ENCODE data around the gene GPR119. TPM values are rescaled to one million over a fixed set of nuclear protein-coding genes. Genes with fewer than 3 reads are reported as not detected.
"Not testable (repeated sequence)": the region's sequence is repeated elsewhere in the genome, so short reads cannot be mapped to it uniquely, and the experiment has no call there.

Gene GPR119
- total RNA-seq, 4 donors from 2014 or later: not detected

DNA sequence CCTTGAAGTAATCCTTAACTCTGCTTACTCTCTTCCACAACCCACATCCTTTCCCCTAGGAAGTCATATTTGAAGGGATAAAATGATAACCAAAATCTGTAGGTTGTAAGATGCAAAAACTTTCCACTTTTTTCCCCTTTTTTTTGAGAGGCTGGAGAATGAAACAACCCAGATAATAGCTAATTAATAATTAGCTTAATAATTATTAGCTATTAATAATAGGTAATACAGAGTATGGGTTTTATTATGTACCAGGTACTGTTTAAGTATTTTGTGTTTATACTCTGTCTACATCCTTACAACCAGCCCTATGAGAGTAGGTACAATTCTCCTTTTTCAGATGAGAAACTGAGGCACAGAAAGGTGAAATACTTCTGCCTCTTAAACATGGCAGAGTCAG lies 9.4 kb downstream of the GPR119 start:
- H3K27ac ChIP-seq: no peak overlapping the region
- H3K9me3 ChIP-seq: no peaks in the 10 kb centered on the region
- no peaks in the 10 kb centered on the region for H3K27me3 ChIP-seq
- no peak overlapping the region for H3K4me3 ChIP-seq
- no peak for TF ChIP-seq POLR2A (IDR thresholded peaks at IDR 0.05)
- TF ChIP-seq, protein P1, sequence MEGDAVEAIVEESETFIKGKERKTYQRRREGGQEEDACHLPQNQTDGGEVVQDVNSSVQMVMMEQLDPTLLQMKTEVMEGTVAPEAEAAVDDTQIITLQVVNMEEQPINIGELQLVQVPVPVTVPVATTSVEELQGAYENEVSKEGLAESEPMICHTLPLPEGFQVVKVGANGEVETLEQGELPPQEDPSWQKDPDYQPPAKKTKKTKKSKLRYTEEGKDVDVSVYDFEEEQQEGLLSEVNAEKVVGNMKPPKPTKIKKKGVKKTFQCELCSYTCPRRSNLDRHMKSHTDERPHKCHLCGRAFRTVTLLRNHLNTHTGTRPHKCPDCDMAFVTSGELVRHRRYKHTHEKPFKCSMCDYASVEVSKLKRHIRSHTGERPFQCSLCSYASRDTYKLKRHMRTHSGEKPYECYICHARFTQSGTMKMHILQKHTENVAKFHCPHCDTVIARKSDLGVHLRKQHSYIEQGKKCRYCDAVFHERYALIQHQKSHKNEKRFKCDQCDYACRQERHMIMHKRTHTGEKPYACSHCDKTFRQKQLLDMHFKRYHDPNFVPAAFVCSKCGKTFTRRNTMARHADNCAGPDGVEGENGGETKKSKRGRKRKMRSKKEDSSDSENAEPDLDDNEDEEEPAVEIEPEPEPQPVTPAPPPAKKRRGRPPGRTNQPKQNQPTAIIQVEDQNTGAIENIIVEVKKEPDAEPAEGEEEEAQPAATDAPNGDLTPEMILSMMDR (IDR thresholded peaks at IDR 0.05): no peak
- no peaks in the 10 kb centered on the region for H3K4me1 ChIP-seq
- no peak for DNase-seq
- no peaks in the 10 kb centered on the region for H3K36me3 ChIP-seq
- intact Hi-C loops (cut with DNase I; ENCODE audit: low total_unique reads): no loop called here

DNA sequence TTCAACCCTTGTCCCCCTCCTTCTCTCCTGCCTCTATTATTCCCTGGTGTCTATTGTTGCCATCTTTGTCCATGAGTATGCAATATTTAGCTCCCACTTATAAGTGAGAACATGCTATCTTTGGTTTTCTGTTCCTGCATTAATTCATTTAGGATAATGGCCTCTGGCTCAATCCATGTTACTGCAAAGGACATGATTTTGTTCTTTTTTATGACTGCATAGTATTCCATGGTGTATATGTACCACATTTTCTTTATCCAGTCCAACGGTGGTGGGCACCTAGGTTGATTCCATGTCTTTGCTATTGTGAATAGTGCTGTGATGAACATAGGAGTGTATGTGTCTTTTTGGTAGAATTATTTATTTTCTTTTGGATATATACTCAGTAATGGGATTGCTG lies 33.4 kb downstream of the GPR119 start:
- H3K27me3 ChIP-seq; intact Hi-C loops (cut with DNase I; ENCODE audit: low total_unique reads); H3K9me3 ChIP-seq; H3K4me1 ChIP-seq; H3K4me3 ChIP-seq; H3K36me3 ChIP-seq; H3K27ac ChIP-seq; DNase-seq: not testable (repeated sequence)

DNA sequence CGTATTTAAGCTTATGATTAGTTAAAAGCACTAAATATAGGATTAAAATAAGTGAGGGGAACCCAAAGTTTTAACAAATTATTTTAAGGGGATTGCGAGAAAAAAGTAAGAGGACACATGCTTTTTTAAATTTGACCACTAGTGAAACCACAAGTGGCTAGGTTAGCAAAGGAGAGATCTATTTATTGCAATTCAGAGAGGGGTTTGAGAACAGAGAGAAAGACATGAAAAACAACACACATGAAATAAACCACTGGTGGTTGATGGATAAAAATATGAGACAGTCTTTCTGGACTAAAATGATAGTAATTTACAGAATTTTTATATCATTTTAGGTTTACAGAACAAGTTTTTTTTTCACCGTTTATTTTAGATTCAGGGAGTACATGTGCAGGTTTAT lies 33.9 kb downstream of the GPR119 start:
- DNase-seq: no peak
- Histone ChIP-seq H3K9me3 (no peaks in the 10 kb centered on the region), H3K27ac (no peak overlapping the region), H3K27me3 (no peaks in the 10 kb centered on the region), H3K4me3 (no peak overlapping the region), H3K4me1 (no peaks in the 10 kb centered on the region), H3K36me3 (no peaks in the 10 kb centered on the region)
- intact Hi-C loops (cut with DNase I; ENCODE audit: low total_unique reads): no loop called here
- TF ChIP-seq, protein P1 (IDR thresholded peaks at IDR 0.05): no peak
- no peak for TF ChIP-seq POLR2A (IDR thresholded peaks at IDR 0.05)

DNA sequence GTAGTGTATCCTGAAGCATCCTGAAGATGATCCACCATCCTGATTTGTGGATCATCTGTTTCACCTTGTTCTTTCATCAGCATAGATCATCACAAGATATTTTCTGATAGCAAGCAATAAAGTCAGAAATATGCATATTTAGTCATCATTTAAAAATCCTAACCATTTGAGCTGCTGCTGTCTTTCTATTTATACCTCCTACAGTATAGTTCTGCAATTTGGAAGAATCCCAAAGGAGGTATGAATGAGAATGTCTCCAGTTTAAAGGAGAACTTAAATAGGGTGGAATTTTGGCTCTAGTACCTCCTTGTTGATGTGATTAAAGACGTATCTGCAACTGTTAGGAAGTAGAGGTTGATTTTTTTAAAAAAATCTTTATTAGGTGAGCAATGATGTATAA lies 38.2 kb downstream of the GPR119 start:
- H3K9me3 ChIP-seq: no peaks in the 10 kb centered on the region
- TF ChIP-seq POLR2A (IDR thresholded peaks at IDR 0.05): no peak
- TF ChIP-seq, protein P1 (IDR thresholded peaks at IDR 0.05): no peak
- H3K27ac ChIP-seq: no peak overlapping the region
- no peaks in the 10 kb centered on the region for H3K36me3 ChIP-seq
- DNase-seq: no peak
- H3K27me3 ChIP-seq: no peaks in the 10 kb centered on the region
- no peak overlapping the region for H3K4me3 ChIP-seq
- H3K4me1 ChIP-seq: no peaks in the 10 kb centered on the region
- intact Hi-C loops (cut with DNase I; ENCODE audit: low total_unique reads): no loop called here

DNA sequence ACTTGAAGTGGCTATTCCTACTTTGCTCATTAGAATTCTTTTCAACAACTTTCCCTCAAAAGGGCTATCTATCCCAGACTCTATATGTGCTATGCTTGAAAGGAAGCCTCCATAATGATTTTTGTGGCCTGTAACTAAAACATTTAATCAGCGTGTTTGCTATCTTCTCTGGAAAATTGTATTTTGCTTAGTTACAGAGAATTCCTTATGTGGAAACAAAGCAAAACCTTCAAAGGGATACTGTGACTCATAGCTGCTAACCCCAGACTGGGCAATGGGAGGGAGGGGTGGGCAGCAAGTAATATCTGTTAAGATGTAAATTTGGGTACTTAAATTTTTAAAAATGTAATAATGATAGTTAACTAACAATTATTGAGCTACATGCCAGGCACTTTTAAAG lies 42.1 kb downstream of the GPR119 start:
- intact Hi-C loops (cut with DNase I; ENCODE audit: low total_unique reads): no loop called here
- H3K36me3 ChIP-seq: no peaks in the 10 kb centered on the region
- no peak for DNase-seq
- H3K4me3 ChIP-seq: no peak overlapping the region
- H3K9me3 ChIP-seq: no peaks in the 10 kb centered on the region
- TF ChIP-seq, protein P1 (IDR thresholded peaks at IDR 0.05): no peak
- H3K27me3 ChIP-seq: no peaks in the 10 kb centered on the region
- no peak overlapping the region for H3K27ac ChIP-seq
- H3K4me1 ChIP-seq: no peaks in the 10 kb centered on the region

DNA sequence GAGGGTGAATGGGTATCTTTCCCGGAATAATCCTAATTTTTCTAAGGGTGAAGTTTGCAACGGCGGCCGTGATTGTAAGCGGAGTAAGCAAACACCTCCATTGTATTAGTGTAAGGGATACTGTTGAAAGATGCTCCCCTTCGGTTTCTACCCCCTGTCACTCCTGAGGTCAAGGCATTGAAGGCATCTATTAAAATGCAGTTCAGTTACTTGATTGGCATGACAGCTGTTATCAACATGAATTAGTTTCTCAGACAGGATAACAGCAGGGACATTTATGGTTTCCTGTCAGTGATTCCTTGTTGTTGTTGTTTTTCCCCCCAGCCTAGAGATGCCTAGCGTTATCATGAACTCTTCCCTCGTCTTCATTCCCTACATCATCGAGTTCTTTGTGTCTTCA lies 45.2 kb downstream of the GPR119 start:
- Histone ChIP-seq H3K27me3 (no peaks in the 10 kb centered on the region), H3K4me3 (peak overlapping the region; percentile 59 to 61), H3K27ac (peak overlapping the region in 1 of 2 donors; percentile 75), H3K36me3 (no peaks in the 10 kb centered on the region), H3K9me3 (no peaks in the 10 kb centered on the region), H3K4me1 (no peaks in the 10 kb centered on the region)
- TF ChIP-seq, protein P1 (IDR thresholded peaks at IDR 0.05): no peak
- TF ChIP-seq POLR2A (IDR thresholded peaks at IDR 0.05): no peak
- no peak for DNase-seq
- intact Hi-C loops (cut with DNase I; ENCODE audit: low total_unique reads): no loop called here
